Stimulated activated CD4-positive, alpha-beta T cell treated with anti-CD3 and anti-CD28 coated beads, Interleukin-1b, Interleukin-23, amount 100 ng/mL, for 4 hours (primary cell): Measurements from ENCODE around the gene FOXP1.
A peak's percentile ranks its signal among the peaks of the same experiment; 100 is the strongest.

Experiments used
- DNase-seq, 2 donors: peaks; one replicate each; pipeline ENCODE4 v3.0.0-alpha.2; 2020; ENCODE audit warnings: low read depth in 2 of 2

The FOXP1 gene

GRCh38 chr3:71149959-71150954 lies 433.3 kb downstream of the FOXP1 start:
- DNase-seq: no peak

- no peak for DNase-seq
These were observed 435.0 kb downstream of the FOXP1 start for GRCh38 chr3:71148455-71149060.

- DNase-seq: no peak
These were observed 436.9 kb downstream of the FOXP1 start for GRCh38 chr3:71146673-71147072.

GRCh38 chr3:71145954-71146353 lies 437.6 kb downstream of the FOXP1 start:
- DNase-seq: no peak

GRCh38 chr3:71144525-71145253 lies 438.8 kb downstream of the FOXP1 start:
- DNase-seq: no peak

- DNase-seq: no peak
These were observed 440.0 kb downstream of the FOXP1 start for GRCh38 chr3:71143493-71143892.

- no peak for DNase-seq
These were observed 440.9 kb downstream of the FOXP1 start for GRCh38 chr3:71142441-71143161.

GRCh38 chr3:71140477-71140876 lies 443.1 kb downstream of the FOXP1 start:
- DNase-seq: no peak

GRCh38 chr3:71139496-71139895 lies 444.0 kb downstream of the FOXP1 start:
- no peak for DNase-seq

- DNase-seq: no peak
These were observed 445.1 kb downstream of the FOXP1 start for GRCh38 chr3:71138410-71138809.

- no peak for DNase-seq
These were observed 447.3 kb downstream of the FOXP1 start for GRCh38 chr3:71136276-71136675.

- DNase-seq: no peak
These were observed 448.0 kb downstream of the FOXP1 start for GRCh38 chr3:71135373-71136088.

- no peak for DNase-seq
These were observed 449.0 kb downstream of the FOXP1 start for GRCh38 chr3:71134521-71134920.

- DNase-seq: no peak
These were observed 449.7 kb downstream of the FOXP1 start for GRCh38 chr3:71133865-71134264.

GRCh38 chr3:71132995-71133730 lies 450.4 kb downstream of the FOXP1 start:
- DNase-seq: no peak

GRCh38 chr3:71131375-71132314 lies 451.9 kb downstream of the FOXP1 start:
- DNase-seq: no peak

- DNase-seq: peak; percentile 30 to 61
These were observed 452.8 kb downstream of the FOXP1 start for GRCh38 chr3:71130471-71131374.
